H9 (cell line): Measurements from ENCODE around the gene PLEKHA5. TPM values are rescaled to one million over a fixed set of nuclear protein-coding genes. Genes with fewer than 3 reads are reported as not detected.

Source experiments
- DNase-seq: peaks from one replicate; pipeline ENCODE4 v3.0.0-alpha.2; 2017
- H2AFZ ChIP-seq: one replicate; pipeline ENCODE4 v1.6.1; 2013; ENCODE audit warnings: mild to moderate bottlenecking, low read length, control low read depth, moderate library complexity
- H2AK5ac ChIP-seq: 2 replicates; pipeline ENCODE4 v1.6.1; 2013; ENCODE audit warnings: low read length, control low read depth, mixed read lengths; ENCODE audit not compliant: insufficient read length
- H2BK120ac ChIP-seq: one replicate; pipeline ENCODE4 v1.6.1; 2013; ENCODE audit warnings: low read depth, mild to moderate bottlenecking, low read length, control low read depth, inconsistent platforms; ENCODE audit not compliant: poor library complexity, severe bottlenecking
- H2BK12ac ChIP-seq: 2 replicates; pipeline ENCODE4 v1.6.1; 2013; ENCODE audit warnings: low read length, control low read depth, mixed read lengths, low read depth; ENCODE audit not compliant: insufficient read length
- H2BK15ac ChIP-seq: 2 replicates; pipeline ENCODE4 v1.6.1; 2013; ENCODE audit warnings: low read depth, low read length, control low read depth
- H2BK20ac ChIP-seq: one replicate; pipeline ENCODE4 v1.6.1; 2013; ENCODE audit warnings: low read depth, mild to moderate bottlenecking, low read length, control low read depth, inconsistent platforms; ENCODE audit not compliant: poor library complexity, severe bottlenecking
- H2BK5ac ChIP-seq: 2 replicates; pipeline ENCODE4 v1.6.1; 2013; ENCODE audit warnings: low read length, control low read depth, mixed read lengths; ENCODE audit not compliant: insufficient read length
- H3K14ac ChIP-seq: 2 replicates; pipeline ENCODE4 v1.6.1; 2013; ENCODE audit warnings: low read length, control low read depth; ENCODE audit not compliant: insufficient read depth
- H3K18ac ChIP-seq: 2 replicates; pipeline ENCODE4 v1.6.1; 2013; ENCODE audit warnings: low read depth, mild to moderate bottlenecking, mixed read lengths, low read length, control low read depth; ENCODE audit not compliant: insufficient read length
- H3K23ac ChIP-seq: 2 replicates; pipeline ENCODE4 v1.6.1; 2013; ENCODE audit warnings: low read length, control low read depth, mixed read lengths, low read depth; ENCODE audit not compliant: insufficient read length
- H3K23me2 ChIP-seq: 2 replicates; pipeline ENCODE4 v1.6.1; 2013; ENCODE audit warnings: low read depth, mild to moderate bottlenecking, mixed read lengths, low read length, control low read depth; ENCODE audit not compliant: insufficient read length, poor library complexity, severe bottlenecking
- H3K27ac ChIP-seq: 2 replicates; pipeline ENCODE4 v1.5.1; 2013; ENCODE audit warnings: low read length, control low read depth, mixed read lengths, low read depth; ENCODE audit not compliant: insufficient read length
- H3K27me3 ChIP-seq: 2 replicates; pipeline ENCODE4 v1.6.1; 2013; ENCODE audit warnings: low read length, control low read depth, inconsistent platforms; ENCODE audit not compliant: insufficient read depth
- H3K4ac ChIP-seq: 2 replicates; pipeline ENCODE4 v1.6.1; 2013; ENCODE audit warnings: low read depth, mild to moderate bottlenecking, control low read depth, inconsistent platforms, low read length, moderate library complexity
- H3K4me1 ChIP-seq: 2 replicates; pipeline ENCODE4 v1.6.1; 2013; ENCODE audit warnings: low read length, control low read depth, inconsistent platforms; ENCODE audit not compliant: insufficient read depth
- H3K4me2 ChIP-seq: 2 replicates; pipeline ENCODE4 v1.6.1; 2013; ENCODE audit warnings: low read length, control low read depth, mixed read lengths; ENCODE audit not compliant: insufficient read length, insufficient read depth
- H3K56ac ChIP-seq: 2 replicates; pipeline ENCODE4 v1.6.1; 2013; ENCODE audit warnings: low read depth, mild to moderate bottlenecking, mixed read lengths, low read length, control low read depth; ENCODE audit not compliant: insufficient read length
- H3K79me1 ChIP-seq: 2 replicates; pipeline ENCODE4 v1.6.1; 2013; ENCODE audit warnings: low read depth, mild to moderate bottlenecking, moderate library complexity, low read length, control low read depth, inconsistent platforms; ENCODE audit not compliant: insufficient read depth, poor library complexity, severe bottlenecking
- H3K79me2 ChIP-seq: 2 replicates; pipeline ENCODE4 v1.6.1; 2013; ENCODE audit warnings: low read length, control low read depth, inconsistent platforms; ENCODE audit not compliant: insufficient read depth
- H3K9ac ChIP-seq: 2 replicates; pipeline ENCODE4 v1.6.1; 2013; ENCODE audit warnings: low read length, control low read depth, mixed read lengths; ENCODE audit not compliant: insufficient read length; ENCODE audit errors: extremely low read depth
- H3K9me3 ChIP-seq: one replicate; pipeline ENCODE4 v1.6.1; 2013; ENCODE audit warnings: low read depth, low read length, inconsistent platforms; ENCODE audit not compliant: control insufficient read depth
- H3T11ph ChIP-seq: one replicate; pipeline ENCODE4 v1.6.1; 2013; ENCODE audit warnings: mild to moderate bottlenecking, low read length, control low read depth, inconsistent platforms
- H4K20me1 ChIP-seq: one replicate; pipeline ENCODE4 v1.6.1; 2013; ENCODE audit not compliant: control insufficient read depth, insufficient read length, insufficient read depth
- H4K5ac ChIP-seq: 2 replicates; pipeline ENCODE4 v1.6.1; 2013; ENCODE audit warnings: low read depth, mild to moderate bottlenecking, mixed read lengths, low read length, control low read depth; ENCODE audit not compliant: insufficient read length
- H4K8ac ChIP-seq: replicated peaks from 2 replicates; pipeline ENCODE4 v1.6.1; 2013; ENCODE audit warnings: low read length, control low read depth, mixed read lengths, low read depth; ENCODE audit not compliant: insufficient read length
- H4K91ac ChIP-seq: 2 replicates; pipeline ENCODE4 v1.6.1; 2013; ENCODE audit warnings: low read depth, mild to moderate bottlenecking, moderate library complexity, mixed read lengths, low read length, control low read depth; ENCODE audit not compliant: insufficient read length
- H3K27ac Mint-ChIP-seq, 3 experiments: 2 replicates in 2 of 3; 3 replicates in 1 of 3; pipeline ENCODE4 v1.8.0; 2020 to 2021; ENCODE audit warnings: mixed read lengths in 3 of 3, mild to moderate bottlenecking in 1 of 3, moderate library complexity in 1 of 3
- H3K27me3 Mint-ChIP-seq: 2 replicates; pipeline ENCODE4 v1.8.0; 2021; ENCODE audit warnings: low read depth, mild to moderate bottlenecking, moderate library complexity, mixed read lengths
- H3K36me3 Mint-ChIP-seq, 3 experiments: 2 replicates in 2 of 3; 3 replicates in 1 of 3; pipeline ENCODE4 v1.8.0; 2020 to 2021; ENCODE audit warnings: low read depth in 3 of 3, mixed read lengths in 3 of 3; ENCODE audit not compliant: insufficient read depth in 1 of 3
- H3K4me1 Mint-ChIP-seq, 2 experiments: 2 replicates each; pipeline ENCODE4 v1.8.0; 2020; ENCODE audit warnings: mixed read lengths in 2 of 2
- H3K4me3 Mint-ChIP-seq, 2 experiments: 2 replicates in 1 of 2; 3 replicates in 1 of 2; pipeline ENCODE4 v1.8.0; 2020 to 2021; ENCODE audit warnings: mild to moderate bottlenecking in 2 of 2, mixed read lengths in 2 of 2, moderate library complexity in 1 of 2
- H3K9me3 Mint-ChIP-seq, 2 experiments: 2 replicates in 1 of 2; 3 replicates in 1 of 2; pipeline ENCODE4 v1.8.0; 2020; ENCODE audit warnings: mild to moderate bottlenecking in 2 of 2, mixed read lengths in 2 of 2, moderate library complexity in 1 of 2
- CTCF ChIP-seq: fragments of 200-600 bp; sonication (generic); conservative IDR thresholded peaks from 3 replicates; pipeline ENCODE4 v1.8.0; 2021; ENCODE audit warnings: antibody characterized with exemption, mild to moderate bottlenecking
- WGBS: extraction: QIAGEN DNeasy Blood & Tissue Kit; methylation state at CpG from one replicate; pipeline ENCODE4 v1.1.7; 2013; ENCODE audit warnings: missing lambda C conversion rate, low lambda C conversion rate, mixed read lengths; ENCODE audit not compliant: insufficient read length; ENCODE audit errors: extremely low coverage; 5-methylcytosine and 5-hydroxymethylcytosine counted together
- total RNA-seq: library from RNA; stranded (reverse); gene quantifications from 2 replicates; pipeline ENCODE4 v1.2.1, GENCODE V29; 2021

Gene PLEKHA5
- total RNA-seq, 1 experiment from 2014 or later = 86.7 TPM

- Histone ChIP-seq H2BK5ac (no peak overlapping the region), H3K56ac (no peak overlapping the region), H2AFZ (no peak overlapping the region), H3K27ac (no peak overlapping the region), H3K4me1 (peaks cover 2% of the 10 kb centered on the region; the same call in 1 of the 2 replicates), H3K23me2 (no peaks in the 10 kb centered on the region), H4K20me1 (no peaks in the 10 kb centered on the region), H3K14ac (no peak overlapping the region), H4K91ac (no peak overlapping the region), H3K27me3 (no peaks in the 10 kb centered on the region), H3K9me3 (no peaks in the 10 kb centered on the region), H3K4ac (no peak overlapping the region), H3K18ac (no peak overlapping the region), H4K8ac (no peak overlapping the region), H3K23ac (no peak overlapping the region), H2BK20ac (no peak overlapping the region), H3K4me2 (peak overlapping the region; percentile 27), H2BK120ac (no peak overlapping the region), H3K9ac (no peak overlapping the region), H2BK12ac (no peak overlapping the region), H3T11ph (no peak overlapping the region), H2BK15ac (no peak overlapping the region), H2AK5ac (no peak overlapping the region), H3K79me1 (no peaks in the 10 kb centered on the region), H4K5ac (no peak overlapping the region), H3K79me2 (no peaks in the 10 kb centered on the region)
- WGBS = no CpG with 5 or more reads among the region's 7 CpGs
- Mint-ChIP-seq H3K4me1 (peaks cover 41% of the 10 kb centered on the region in 2 experiments), H3K4me3 (no peak overlapping the region; a peak in 2 of 5 replicates), H3K27me3 (no peaks in the 10 kb centered on the region; the same call in 1 of the 2 replicates), H3K9me3 (no peaks in the 10 kb centered on the region), H3K36me3 (no peaks in the 10 kb centered on the region), H3K27ac (peak overlapping the region; percentile 80 to 98 (median 92))
- no peak for TF ChIP-seq CTCF
- no peak for DNase-seq
Measured at GRCh38 chr12:19410629-19411185, 281.2 kb downstream of the PLEKHA5 start.
